Loucy (cell line): ENCODE measurements around the gene SPATC1L.
A peak's percentile ranks its signal among the peaks of the same experiment; 100 is the strongest.
"Not testable (repeated sequence)": the region's sequence is repeated elsewhere in the genome, so short reads cannot be mapped to it uniquely, and the experiment has no call there.

Source experiments
- H2AFZ ChIP-seq: fragments of 200-600 bp; sonication (generic); 2 replicates; pipeline ENCODE4 v1.6.0; 2016; ENCODE audit warnings: antibody characterized with exemption, mild to moderate bottlenecking, low read length, moderate library complexity
- H3F3A ChIP-seq: fragments of 200-600 bp; 2 replicates; pipeline ENCODE4 v1.6.0; 2016; ENCODE audit warnings: antibody characterized with exemption, low read depth, mild to moderate bottlenecking
- H3K27me3 ChIP-seq: fragments of 200-600 bp; sonication (generic); 2 replicates; pipeline ENCODE4 v1.6.1; 2014; ENCODE audit warnings: low read length, mild to moderate bottlenecking; ENCODE audit not compliant: insufficient read depth, poor library complexity, severe bottlenecking
- H3K36me3 ChIP-seq: fragments of 200-600 bp; sonication (generic); 2 replicates; pipeline ENCODE4 v1.6.1; 2016; ENCODE audit warnings: low read length; ENCODE audit not compliant: insufficient read depth
- H3K4me1 ChIP-seq: fragments of 200-600 bp; sonication (generic); 2 replicates; pipeline ENCODE4 v1.5.1; 2014; ENCODE audit warnings: low read length, mild to moderate bottlenecking; ENCODE audit not compliant: insufficient read depth, poor library complexity, severe bottlenecking
- H3K4me2 ChIP-seq: fragments of 200-600 bp; sonication (generic); 2 replicates; pipeline ENCODE4 v1.6.0; 2014; ENCODE audit warnings: antibody characterized with exemption, low read length, low read depth, mild to moderate bottlenecking; ENCODE audit not compliant: poor library complexity, severe bottlenecking
- H3K4me3 ChIP-seq: fragments of 200-600 bp; sonication (generic); 2 replicates; pipeline ENCODE4 v1.5.1; 2014; ENCODE audit warnings: low read length, mild to moderate bottlenecking, mixed read lengths; ENCODE audit not compliant: poor library complexity, severe bottlenecking
- H3K79me2 ChIP-seq: fragments of 200-600 bp; sonication (generic); 2 replicates; pipeline ENCODE4 v1.6.1; 2014; ENCODE audit warnings: low read length; ENCODE audit not compliant: insufficient read depth
- H3K9ac ChIP-seq: fragments of 200-600 bp; sonication (generic); 2 replicates; pipeline ENCODE4 v1.6.0; 2014; ENCODE audit warnings: mild to moderate bottlenecking, low read depth, low read length, moderate library complexity; ENCODE audit not compliant: poor library complexity, severe bottlenecking
- H3K9me2 ChIP-seq: fragments of 200-600 bp; sonication (generic); replicated peaks from 2 replicates; pipeline ENCODE4 v1.6.1; 2016; ENCODE audit warnings: low read depth, low read length, mixed read lengths
- H3K9me3 ChIP-seq: fragments of 200-600 bp; sonication (generic); 2 replicates; pipeline ENCODE4 v1.6.1; 2014; ENCODE audit warnings: mild to moderate bottlenecking, antibody characterized with exemption, low read length, low read depth; ENCODE audit not compliant: insufficient read depth
- H4K20me1 ChIP-seq: fragments of 200-600 bp; sonication (generic); 2 replicates; pipeline ENCODE4 v1.6.0; 2014; ENCODE audit warnings: antibody characterized with exemption, low read length, mild to moderate bottlenecking; ENCODE audit not compliant: insufficient read depth, poor library complexity, severe bottlenecking
- CTCF ChIP-seq: fragments of 200-600 bp; sonication (generic); conservative IDR thresholded peaks from 2 replicates; pipeline ENCODE4 v1.5.1; 2014; ENCODE audit warnings: mild to moderate bottlenecking, antibody characterized with exemption, low read length
- EZH2phosphoT487 ChIP-seq: fragments of 200-600 bp; IDR thresholded peaks from 2 replicates; pipeline ENCODE4 v1.6.1; 2018; ENCODE audit warnings: antibody characterized with exemption, mild to moderate bottlenecking, moderate library complexity, borderline replicate concordance

Gene SPATC1L

GRCh38 chr21:46185716-46186115, 1.5 kb upstream of the SPATC1L start:
- TF ChIP-seq CTCF (no peak), EZH2phosphoT487 (no peak)
- H4K20me1 ChIP-seq: no peaks in the 10 kb centered on the region
- no peaks in the 10 kb centered on the region for H3F3A ChIP-seq
- no peaks in the 10 kb centered on the region for H3K9me3 ChIP-seq
- peaks cover 6% of the 10 kb centered on the region; the same call in 1 of the 2 replicates for H3K36me3 ChIP-seq
- no peaks in the 10 kb centered on the region for H3K9me2 ChIP-seq
- H3K79me2 ChIP-seq: no peaks in the 10 kb centered on the region
- H3K4me1 ChIP-seq: peaks cover 22% of the 10 kb centered on the region
- peak overlapping the region; percentile 82 for H3K4me2 ChIP-seq
- peak overlapping the region; percentile 72 for H3K9ac ChIP-seq
- no peaks in the 10 kb centered on the region for H3K27me3 ChIP-seq
- H2AFZ ChIP-seq: peak overlapping the region; percentile 92; the same call in 1 of the 2 replicates
- H3K4me3 ChIP-seq: peak overlapping the region; percentile 100

DNA sequence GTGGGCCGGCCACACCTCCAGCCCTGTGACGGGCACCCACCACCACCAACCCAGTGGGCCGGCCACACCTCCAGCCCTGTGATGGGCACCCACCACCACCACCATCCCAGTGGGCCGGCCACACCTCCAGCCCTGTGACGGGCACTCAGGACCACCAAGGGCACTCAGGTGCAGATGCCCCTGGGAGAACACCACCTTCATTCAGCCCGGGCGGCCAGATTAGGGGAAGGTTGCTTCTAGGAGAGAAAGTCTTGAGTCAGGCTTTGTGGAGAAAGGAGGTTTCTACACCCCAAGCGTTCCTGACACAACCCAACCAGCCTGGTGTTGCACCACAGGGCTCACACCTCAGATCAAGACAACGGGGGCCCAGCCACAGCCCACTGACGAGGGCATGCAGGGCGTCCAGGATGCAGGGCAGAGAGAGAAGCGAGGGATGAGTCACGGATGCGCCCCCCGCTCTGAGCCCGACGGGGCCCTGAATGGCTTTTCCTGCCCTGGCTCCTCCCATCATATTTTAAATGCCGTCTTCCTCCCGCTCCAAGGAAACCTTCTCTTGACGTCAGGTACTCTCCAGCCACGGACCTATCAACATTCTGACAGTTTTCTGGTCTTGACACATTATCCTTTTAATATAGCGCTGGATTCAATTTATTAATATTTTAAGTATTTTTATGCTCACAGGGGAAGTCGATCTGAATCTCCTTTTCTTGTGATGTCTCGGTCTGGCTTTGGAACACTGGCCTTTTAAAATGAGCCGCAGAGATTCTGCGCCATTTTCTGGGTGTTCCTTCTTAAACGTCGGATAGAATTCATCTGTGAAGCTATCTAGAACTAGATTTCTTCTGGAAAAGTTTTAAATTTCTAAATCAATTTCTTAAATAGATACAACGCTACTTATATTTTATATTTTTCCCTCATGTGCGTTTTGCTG, 631 bp upstream of the SPATC1L start:
- Histone ChIP-seq H3K9ac (peak overlapping the region; percentile 72), H3F3A (no peaks in the 10 kb centered on the region), H3K4me1 (peaks cover 22% of the 10 kb centered on the region), H3K36me3 (no peaks in the 10 kb centered on the region), H2AFZ (peak overlapping the region; percentile 92), H3K27me3 (no peaks in the 10 kb centered on the region), H4K20me1 (no peaks in the 10 kb centered on the region), H3K4me3 (peak overlapping the region; percentile 100), H3K79me2 (no peaks in the 10 kb centered on the region), H3K4me2 (peak overlapping the region; percentile 82), H3K9me3 (no peaks in the 10 kb centered on the region), H3K9me2 (no peaks in the 10 kb centered on the region)
- no peak for TF ChIP-seq CTCF
- no peak for TF ChIP-seq EZH2phosphoT487

DNA sequence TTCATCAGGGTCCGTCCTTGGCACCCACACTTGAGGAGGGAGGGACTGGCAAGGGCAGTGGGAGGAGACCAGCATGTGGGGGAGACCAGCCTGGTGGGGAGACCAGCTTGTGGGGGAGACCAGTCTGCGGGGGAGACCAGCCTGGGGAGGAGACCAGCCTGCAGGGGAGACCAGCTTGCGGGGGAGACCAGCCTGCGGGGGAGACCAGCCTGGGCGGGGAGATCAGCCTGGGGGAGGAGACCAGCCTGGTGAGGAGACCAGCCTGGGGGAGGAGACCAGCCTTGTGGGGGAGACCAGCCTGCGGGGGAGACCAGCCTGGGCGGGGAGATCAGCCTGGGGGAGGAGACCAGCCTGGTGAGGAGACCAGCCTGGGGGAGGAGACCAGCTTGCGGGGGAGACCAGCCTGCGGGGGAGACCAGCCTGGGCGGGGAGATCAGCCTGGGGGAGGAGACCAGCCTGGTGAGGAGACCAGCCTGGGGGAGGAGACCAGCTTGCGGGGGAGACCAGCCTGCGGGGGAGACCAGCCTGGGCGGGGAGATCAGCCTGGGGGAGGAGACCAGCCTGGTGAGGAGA, 836 bp downstream of the SPATC1L start:
- not testable (repeated sequence) for H4K20me1 ChIP-seq, H3K27me3 ChIP-seq, H2AFZ ChIP-seq, H3K9me3 ChIP-seq, H3F3A ChIP-seq, H3K79me2 ChIP-seq, H3K9me2 ChIP-seq, H3K36me3 ChIP-seq
- Histone ChIP-seq H3K4me3 (peak overlapping the region; percentile 100), H3K9ac (peak overlapping the region; percentile 80), H3K4me1 (peaks cover 22% of the 10 kb centered on the region), H3K4me2 (peak overlapping the region; percentile 98)
